Measurements from ENCODE around the gene VCAM1. TPM values are rescaled to one million over a fixed set of nuclear protein-coding genes. Genes with fewer than 3 reads are reported as not detected.

VCAM1 gene
- total and polyA plus RNA-seq, 2 of the 4 experiments (the other 2 are of a cell fraction) = 10.1 to 21.1 TPM

DNA sequence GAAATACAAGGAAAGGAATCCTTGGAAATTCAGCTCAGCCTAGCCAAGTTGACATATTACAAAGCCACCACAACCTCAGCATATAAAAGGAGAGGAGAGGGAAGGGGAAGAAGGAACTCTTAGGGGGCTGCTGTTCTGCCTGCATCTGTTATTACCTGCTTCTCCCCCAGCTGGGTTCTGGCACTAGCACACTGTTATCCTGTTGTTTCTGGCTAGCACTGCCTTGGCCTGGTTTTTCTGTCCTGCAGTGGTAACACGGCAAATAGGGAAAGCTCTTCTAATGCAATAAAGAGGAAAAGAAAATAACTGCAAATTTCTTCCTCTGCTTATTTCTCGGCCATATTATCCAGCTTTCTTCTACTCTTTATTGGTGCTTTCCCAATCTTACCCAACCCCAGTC, 16.5 kb upstream of the VCAM1 start:
- Histone ChIP-seq H3K18ac (ENCODE audit: low read depth, low read length) (peak overlapping the region; percentile 56; the same call in 1 of the 2 replicates), H3K4me2 (ENCODE audit: low read depth, low read length) (no peak overlapping the region), H3K9ac (ENCODE audit: low read depth, low read length) (no peak overlapping the region), H4K8ac (ENCODE audit: low read depth in 2 of 2, low read length in 2 of 2) (peak overlapping the region in 1 of 2 experiments; percentile 53; a peak in 2 of 4 replicates), H3K9me3 (ENCODE audit: control insufficient read depth, insufficient read depth, low read length) (no peaks in the 10 kb centered on the region), H3K4me1 (ENCODE audit: control insufficient read depth, insufficient read depth, low read length) (peaks cover 20% of the 10 kb centered on the region), H3K9me1 (ENCODE audit: insufficient read depth, low read length) (peaks cover 10% of the 10 kb centered on the region), H4K5ac (ENCODE audit: low read depth, low read length) (no peak overlapping the region), H3K79me1 (ENCODE audit: low read depth in 1 of 2, low read length in 2 of 2) (no peaks in the 10 kb centered on the region), H3K56ac (ENCODE audit: extremely low read depth, insufficient read depth, low read length) (no peak overlapping the region), H3K27ac (ENCODE audit: insufficient read depth, low read length) (no peak overlapping the region), H4K20me1 (ENCODE audit: insufficient read depth, low read length) (peaks cover 3% of the 10 kb centered on the region; the same call in 1 of the 2 replicates), H2BK20ac (ENCODE audit: low read depth, low read length) (peak overlapping the region; percentile 49; the same call in 1 of the 2 replicates), H3K27me3 (ENCODE audit: control insufficient read depth, insufficient read depth, low read length) (no peaks in the 10 kb centered on the region), H2BK120ac (ENCODE audit: low read depth, low read length) (peak overlapping the region; percentile 55; the same call in 1 of the 2 replicates), H3K36me3 (ENCODE audit: control insufficient read depth, insufficient read depth, low read length) (no peaks in the 10 kb centered on the region), H3K14ac (replicated peaks; ENCODE audit: low read depth, low read length) (0 out of 2 replicates have a peak overlapping the region, but pooled peaks have one; percentile 40), H2AK9ac (replicated peaks; ENCODE audit: low read depth, low read length, poor library complexity) (no peak overlapping the region), H2BK5ac (ENCODE audit: low read depth, low read length, poor library complexity, severe bottlenecking) (no peak overlapping the region), H3K4ac (ENCODE audit: low read depth, low read length) (peak overlapping the region; percentile 46), H3K23ac (ENCODE audit: low read depth, low read length) (no peak overlapping the region), H2AK5ac (ENCODE audit: low read depth, low read length) (no peak overlapping the region; the same call in 1 of the 2 replicates), H2AFZ (replicated peaks; ENCODE audit: low read length, poor library complexity) (no peak overlapping the region), H2BK15ac (ENCODE audit: low read depth, low read length) (peak overlapping the region; percentile 50; the same call in 1 of the 3 replicates), H3K4me3 (ENCODE audit: insufficient read depth, low read depth, low read length) (no peak overlapping the region), H4K91ac (ENCODE audit: insufficient read depth, low read depth, low read length) (peak overlapping the region; percentile 54; the same call in 1 of the 2 replicates)
- POLR2A ChIA-PET (ENCODE audit: unreplicated experiment) = no interaction called here
- CTCF ChIA-PET = interaction anchor here (1.3 kb wide), 1 partner anchor 96 kb away, joined by 3 read pairs; no protein-coding TSS in a partner anchor
- WGBS, 2 experiments (ENCODE audit: extremely low coverage in 2 of 2, insufficient read length in 1 of 2) = no CpG with 5 or more reads among the region's 2 CpGs
- DNase-seq (no peak), ATAC-seq (ENCODE audit: low read depth) (no peak)
- no TSS peak for BruUV-seq (replicated peaks)
- intact Hi-C loops (cut with micrococcal nuclease) = no loop called here
- TF ChIP-seq CEBPB (IDR thresholded peaks at IDR 0.05; ENCODE audit: low read depth, low read length) = no peak
- no peak for TF ChIP-seq RFX5 (IDR thresholded peaks at IDR 0.05; ENCODE audit: low read depth, low read length)
- no peak for TF ChIP-seq RCOR1 (IDR thresholded peaks at IDR 0.05; ENCODE audit: insufficient replicate concordance, low read length)
- TF ChIP-seq MAFK (IDR thresholded peaks at IDR 0.05; ENCODE audit: low read depth, low read length) = no peak
- TF ChIP-seq NFE2L2 (IDR thresholded peaks at IDR 0.05; ENCODE audit: low read depth, low read length) = no peak
- TF ChIP-seq CHD1 (IDR thresholded peaks at IDR 0.05; ENCODE audit: low read depth, low read length) = no peak
- TF ChIP-seq, protein P1, sequence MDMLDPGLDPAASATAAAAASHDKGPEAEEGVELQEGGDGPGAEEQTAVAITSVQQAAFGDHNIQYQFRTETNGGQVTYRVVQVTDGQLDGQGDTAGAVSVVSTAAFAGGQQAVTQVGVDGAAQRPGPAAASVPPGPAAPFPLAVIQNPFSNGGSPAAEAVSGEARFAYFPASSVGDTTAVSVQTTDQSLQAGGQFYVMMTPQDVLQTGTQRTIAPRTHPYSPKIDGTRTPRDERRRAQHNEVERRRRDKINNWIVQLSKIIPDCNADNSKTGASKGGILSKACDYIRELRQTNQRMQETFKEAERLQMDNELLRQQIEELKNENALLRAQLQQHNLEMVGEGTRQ (IDR thresholded peaks at IDR 0.05; ENCODE audit: low read depth, low read length) = no peak
- TF ChIP-seq, protein P2, sequence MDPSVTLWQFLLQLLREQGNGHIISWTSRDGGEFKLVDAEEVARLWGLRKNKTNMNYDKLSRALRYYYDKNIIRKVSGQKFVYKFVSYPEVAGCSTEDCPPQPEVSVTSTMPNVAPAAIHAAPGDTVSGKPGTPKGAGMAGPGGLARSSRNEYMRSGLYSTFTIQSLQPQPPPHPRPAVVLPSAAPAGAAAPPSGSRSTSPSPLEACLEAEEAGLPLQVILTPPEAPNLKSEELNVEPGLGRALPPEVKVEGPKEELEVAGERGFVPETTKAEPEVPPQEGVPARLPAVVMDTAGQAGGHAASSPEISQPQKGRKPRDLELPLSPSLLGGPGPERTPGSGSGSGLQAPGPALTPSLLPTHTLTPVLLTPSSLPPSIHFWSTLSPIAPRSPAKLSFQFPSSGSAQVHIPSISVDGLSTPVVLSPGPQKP (IDR thresholded peaks at IDR 0.05; ENCODE audit: borderline replicate concordance, low read depth, low read length) = no peak
- TF ChIP-seq, protein P3, sequence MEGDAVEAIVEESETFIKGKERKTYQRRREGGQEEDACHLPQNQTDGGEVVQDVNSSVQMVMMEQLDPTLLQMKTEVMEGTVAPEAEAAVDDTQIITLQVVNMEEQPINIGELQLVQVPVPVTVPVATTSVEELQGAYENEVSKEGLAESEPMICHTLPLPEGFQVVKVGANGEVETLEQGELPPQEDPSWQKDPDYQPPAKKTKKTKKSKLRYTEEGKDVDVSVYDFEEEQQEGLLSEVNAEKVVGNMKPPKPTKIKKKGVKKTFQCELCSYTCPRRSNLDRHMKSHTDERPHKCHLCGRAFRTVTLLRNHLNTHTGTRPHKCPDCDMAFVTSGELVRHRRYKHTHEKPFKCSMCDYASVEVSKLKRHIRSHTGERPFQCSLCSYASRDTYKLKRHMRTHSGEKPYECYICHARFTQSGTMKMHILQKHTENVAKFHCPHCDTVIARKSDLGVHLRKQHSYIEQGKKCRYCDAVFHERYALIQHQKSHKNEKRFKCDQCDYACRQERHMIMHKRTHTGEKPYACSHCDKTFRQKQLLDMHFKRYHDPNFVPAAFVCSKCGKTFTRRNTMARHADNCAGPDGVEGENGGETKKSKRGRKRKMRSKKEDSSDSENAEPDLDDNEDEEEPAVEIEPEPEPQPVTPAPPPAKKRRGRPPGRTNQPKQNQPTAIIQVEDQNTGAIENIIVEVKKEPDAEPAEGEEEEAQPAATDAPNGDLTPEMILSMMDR (conservative IDR thresholded peaks at IDR 0.05; ENCODE audit: low read depth, low read length) = no peak
- TF ChIP-seq POLR2A (IDR thresholded peaks at IDR 0.05; ENCODE audit: low read depth, low read length) = no peak
- no peak for TF ChIP-seq MAZ (IDR thresholded peaks at IDR 0.05; ENCODE audit: borderline replicate concordance, low read depth, low read length)
- TF ChIP-seq FOS (IDR thresholded peaks at IDR 0.05; ENCODE audit: low read depth, low read length) = no peak
- no peak for TF ChIP-seq SMC3 (IDR thresholded peaks at IDR 0.05; ENCODE audit: low read depth, low read length)
- TF ChIP-seq BHLHE40 (IDR thresholded peaks at IDR 0.05; ENCODE audit: low read depth, low read length) = no peak
- TF ChIP-seq RAD21 (IDR thresholded peaks at IDR 0.05; ENCODE audit: low read length) = no peak
- no peak for TF ChIP-seq MXI1 (IDR thresholded peaks at IDR 0.05; ENCODE audit: borderline replicate concordance, low read depth, low read length)
- in situ Hi-C loops (cut with MboI; ENCODE audit: low sequenced_read_pairs) = no loop called here
- dilution Hi-C loops (cut with HindIII; ENCODE audit: low sequenced_read_pairs, unreplicated experiment) = no loop called here

Measured in IMR-90 (cell line).